Measurements from ENCODE around the gene CCKAR. TPM values are rescaled to one million over a fixed set of nuclear protein-coding genes. Genes with fewer than 3 reads are reported as not detected.

CCKAR gene
- total and polyA plus RNA-seq, 2 donors (not counting 3 experiments of a cell fraction or from before 2014, with no cell fraction given), result not detected

DNA sequence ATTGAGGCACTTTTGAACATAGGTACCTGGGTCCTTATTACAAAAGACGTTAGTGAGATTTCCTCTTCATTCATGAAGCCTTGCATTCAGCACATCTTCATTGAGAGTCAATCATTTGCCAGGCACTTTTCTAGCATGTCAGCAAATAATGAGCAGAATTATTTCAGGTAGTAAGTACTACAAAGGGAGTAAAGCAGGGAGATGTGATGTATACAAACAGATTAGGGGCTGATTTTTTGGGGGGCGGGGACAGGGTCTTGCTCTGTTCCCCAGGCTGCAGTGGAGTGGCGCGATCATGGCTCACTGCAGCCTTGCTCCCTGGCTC, 638 bp upstream of the CCKAR start:
- FAIRE-seq, result no peak
- Histone ChIP-seq H3K27me3 (ENCODE audit: control insufficient read depth in 2 of 2, insufficient read depth in 2 of 2, low read length in 2 of 2) (peaks cover 4 to 8% of the 10 kb centered on the region in 2 experiments), H3K27ac (ENCODE audit: insufficient read depth, low read depth, low read length) (no peak overlapping the region), H3K4me3 (replicated peaks in 1 of 3; ENCODE audit: insufficient read depth in 1 of 3, low read depth in 1 of 3, low read length in 3 of 3) (no peak overlapping the region), H3K4me2 (ENCODE audit: insufficient read depth, low read length) (no peak overlapping the region), H2AFZ (ENCODE audit: low read depth, low read length) (no peak overlapping the region), H3K36me3 (ENCODE audit: control insufficient read depth in 2 of 2, extremely low read depth in 1 of 2, insufficient read depth in 2 of 2, low read length in 2 of 2) (no peaks in the 10 kb centered on the region), H3K9me1 (replicated peaks; ENCODE audit: control insufficient read depth, extremely low read depth, insufficient read depth, low read length) (no peaks in the 10 kb centered on the region), H3K9me3 (replicated peaks; ENCODE audit: control insufficient read depth, insufficient read depth, low read length) (no peaks in the 10 kb centered on the region), H4K20me1 (replicated peaks; ENCODE audit: control insufficient read depth, extremely low read depth, insufficient read depth, low read length) (no peaks in the 10 kb centered on the region), H3K9ac (replicated peaks; ENCODE audit: extremely low read depth, insufficient read depth, low read length) (no peak overlapping the region), H3K79me2 (ENCODE audit: control insufficient read depth, insufficient read depth, low read length) (no peaks in the 10 kb centered on the region), H3K4me1 (ENCODE audit: control insufficient read depth, extremely low read depth, insufficient read depth, low read length) (no peaks in the 10 kb centered on the region)
- BruUV-seq (replicated peaks), result no TSS peak
- CTCF ChIA-PET, result no interaction called here
- dilution Hi-C loops (cut with MboI; ENCODE audit: extremely low pct_ligation_motif_present, low sequenced_read_pairs) (no loop called here), intact Hi-C loops (cut with micrococcal nuclease) (no loop called here)
- TF ChIP-seq MYC (IDR thresholded peaks at IDR 0.05; ENCODE audit: low read depth, low read length), result no peak
- no peak for TF ChIP-seq EZH2 (IDR thresholded peaks at IDR 0.05; ENCODE audit: borderline replicate concordance, low read depth, low read length, severe bottlenecking)
- no peak for TF ChIP-seq JUN (IDR thresholded peaks at IDR 0.05; ENCODE audit: borderline replicate concordance, insufficient read depth, insufficient read length, low read depth)
- TF ChIP-seq, protein P1, sequence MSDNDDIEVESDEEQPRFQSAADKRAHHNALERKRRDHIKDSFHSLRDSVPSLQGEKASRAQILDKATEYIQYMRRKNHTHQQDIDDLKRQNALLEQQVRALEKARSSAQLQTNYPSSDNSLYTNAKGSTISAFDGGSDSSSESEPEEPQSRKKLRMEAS (IDR thresholded peaks at IDR 0.05; ENCODE audit: insufficient read depth, insufficient read length), result no peak
- no peak for TF ChIP-seq FOS (IDR thresholded peaks at IDR 0.05; ENCODE audit: borderline replicate concordance, insufficient read depth, low read length)
- TF ChIP-seq, protein P2, sequence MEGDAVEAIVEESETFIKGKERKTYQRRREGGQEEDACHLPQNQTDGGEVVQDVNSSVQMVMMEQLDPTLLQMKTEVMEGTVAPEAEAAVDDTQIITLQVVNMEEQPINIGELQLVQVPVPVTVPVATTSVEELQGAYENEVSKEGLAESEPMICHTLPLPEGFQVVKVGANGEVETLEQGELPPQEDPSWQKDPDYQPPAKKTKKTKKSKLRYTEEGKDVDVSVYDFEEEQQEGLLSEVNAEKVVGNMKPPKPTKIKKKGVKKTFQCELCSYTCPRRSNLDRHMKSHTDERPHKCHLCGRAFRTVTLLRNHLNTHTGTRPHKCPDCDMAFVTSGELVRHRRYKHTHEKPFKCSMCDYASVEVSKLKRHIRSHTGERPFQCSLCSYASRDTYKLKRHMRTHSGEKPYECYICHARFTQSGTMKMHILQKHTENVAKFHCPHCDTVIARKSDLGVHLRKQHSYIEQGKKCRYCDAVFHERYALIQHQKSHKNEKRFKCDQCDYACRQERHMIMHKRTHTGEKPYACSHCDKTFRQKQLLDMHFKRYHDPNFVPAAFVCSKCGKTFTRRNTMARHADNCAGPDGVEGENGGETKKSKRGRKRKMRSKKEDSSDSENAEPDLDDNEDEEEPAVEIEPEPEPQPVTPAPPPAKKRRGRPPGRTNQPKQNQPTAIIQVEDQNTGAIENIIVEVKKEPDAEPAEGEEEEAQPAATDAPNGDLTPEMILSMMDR (IDR thresholded peaks at IDR 0.05; ENCODE audit: extremely low read depth in 1 of 2, insufficient read depth in 1 of 2, low read depth in 1 of 2, low read length in 2 of 2), result no peak
- TF ChIP-seq GATA2 (IDR thresholded peaks at IDR 0.05; ENCODE audit: insufficient read depth, insufficient read length, low read depth, low read length), result no peak
- TF ChIP-seq POLR2AphosphoS5 (IDR thresholded peaks at IDR 0.05; ENCODE audit: insufficient read depth, low read depth, low read length), result no peak
- POLR2A ChIA-PET, result no interaction called here
- DNase-seq (ENCODE audit: low read depth, low spot score), result no peak
